T follicular helper cell (primary cell): ENCODE measurements around the gene EXPH5.
A peak's percentile ranks its signal among the peaks of the same experiment; 100 is the strongest.

ENCODE experiments used
- DNase-seq: peaks from one replicate; pipeline ENCODE4 v3.0.0-alpha.2; 2020; ENCODE audit warnings: low read depth

The EXPH5 gene

DNA sequence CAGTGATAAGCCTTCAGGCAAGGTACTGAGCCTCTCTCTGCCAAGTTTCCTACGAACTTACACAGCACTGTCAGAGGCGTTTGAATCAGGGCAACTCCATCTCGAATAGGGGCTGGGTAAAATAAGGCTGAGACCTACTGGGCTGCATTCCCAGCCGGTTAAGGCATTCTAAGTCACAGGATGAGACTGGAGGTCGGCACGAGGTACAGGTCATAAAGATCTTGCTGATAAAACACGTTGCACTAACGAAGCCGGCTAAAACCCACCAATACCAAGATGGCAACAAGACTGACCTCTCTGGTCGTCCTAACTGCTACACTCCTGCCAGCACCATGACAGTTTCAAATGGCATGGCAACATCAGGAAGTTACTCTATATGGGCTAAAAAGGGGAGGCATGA lies 75.0 kb downstream of the EXPH5 start:
- DNase-seq: no peak

DNA sequence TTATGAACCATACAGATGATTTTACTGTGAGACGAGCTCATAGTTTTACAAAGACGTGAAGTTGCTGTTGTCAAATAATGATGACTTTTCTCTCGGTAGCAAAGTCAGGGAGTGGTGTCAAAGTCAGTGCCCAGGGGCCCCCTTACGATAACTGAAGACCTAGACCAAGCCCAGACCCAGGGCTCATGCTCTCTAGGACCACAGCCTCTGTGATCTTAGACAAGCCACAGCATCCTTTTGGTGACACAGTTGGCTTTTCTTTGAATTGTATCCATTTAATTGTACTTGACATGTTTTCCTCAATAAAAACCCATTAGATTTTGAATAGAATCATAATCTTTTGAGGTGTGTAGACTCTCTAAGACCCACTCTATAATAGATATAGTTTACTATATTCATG lies 77.4 kb downstream of the EXPH5 start:
- DNase-seq: no peak

- no peak for DNase-seq
These were observed 80.9 kb downstream of the EXPH5 start for GRCh38 chr11:108512708-108513107.

DNA sequence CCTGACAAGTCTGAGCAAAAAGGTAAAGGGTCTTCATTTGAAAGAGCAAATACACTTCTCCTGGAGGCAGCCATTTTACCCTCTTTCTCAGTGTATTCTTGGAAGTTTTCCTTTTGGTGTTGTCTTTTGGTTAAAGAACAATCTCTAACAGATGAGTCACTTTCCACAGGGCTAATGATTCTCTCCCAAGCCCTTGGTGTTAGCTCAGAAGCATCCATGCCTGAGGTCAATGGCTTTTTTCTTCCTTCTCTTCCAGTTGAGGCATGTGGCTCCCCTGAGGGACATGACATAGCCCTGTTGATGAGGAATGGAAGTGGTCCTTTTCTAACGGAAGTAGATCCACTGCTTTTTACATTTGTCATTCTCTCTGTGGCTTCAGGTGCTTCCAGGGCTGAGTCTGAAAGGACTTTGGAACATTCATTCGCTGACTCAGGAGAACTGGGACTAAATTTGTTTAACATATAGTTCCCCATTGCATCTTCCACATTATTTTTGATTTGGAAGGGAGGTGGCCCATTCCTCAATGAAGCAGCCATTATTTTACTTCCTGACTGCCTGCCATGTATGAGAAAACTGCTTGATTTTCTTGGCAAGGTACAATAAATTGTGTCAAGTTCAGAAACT lies 81.6 kb downstream of the EXPH5 start:
- no peak for DNase-seq

DNA sequence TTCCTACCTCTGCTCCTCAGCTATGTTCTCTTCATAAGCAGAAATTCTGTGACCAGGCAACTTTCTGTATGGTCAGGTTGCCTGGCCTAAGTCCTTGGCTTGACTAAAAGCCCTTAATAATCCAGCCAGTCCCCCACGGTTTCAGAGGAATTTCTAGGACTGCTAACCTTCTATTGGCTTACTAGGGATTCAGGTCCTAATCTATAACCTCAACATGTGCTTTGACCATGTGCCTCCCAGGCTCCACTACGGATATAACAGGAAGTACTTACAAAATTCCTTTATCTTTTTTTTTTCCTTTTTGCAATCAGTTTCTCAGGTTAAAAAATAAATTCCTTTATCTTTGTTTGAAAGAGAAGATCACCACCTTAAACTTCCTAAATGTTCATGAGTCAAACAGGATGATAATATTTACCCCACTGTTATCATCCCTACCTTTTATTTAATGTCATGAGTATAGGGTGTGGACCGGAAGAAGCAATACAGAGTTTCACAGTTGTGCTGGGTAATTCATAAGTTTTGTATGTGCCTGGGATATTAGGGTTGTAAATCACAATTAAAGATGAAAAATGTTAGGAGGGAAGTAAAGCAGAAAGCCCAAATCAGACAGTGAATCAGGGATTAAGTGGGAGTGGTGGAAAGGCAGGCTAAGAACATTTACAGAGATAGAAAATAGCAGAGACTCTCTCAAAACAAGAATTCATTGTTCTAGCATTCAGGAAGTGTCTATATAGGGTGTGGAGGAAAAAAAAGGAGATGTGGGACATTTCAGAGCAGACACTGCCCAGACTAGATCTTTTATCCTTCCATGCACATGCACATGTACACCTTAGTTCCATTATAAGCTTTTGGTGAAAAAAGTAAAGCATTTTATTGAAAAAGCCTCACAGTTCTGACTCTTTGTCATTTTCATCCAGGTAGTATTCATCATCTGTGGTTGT lies 84.6 kb downstream of the EXPH5 start:
- no peak for DNase-seq

DNA sequence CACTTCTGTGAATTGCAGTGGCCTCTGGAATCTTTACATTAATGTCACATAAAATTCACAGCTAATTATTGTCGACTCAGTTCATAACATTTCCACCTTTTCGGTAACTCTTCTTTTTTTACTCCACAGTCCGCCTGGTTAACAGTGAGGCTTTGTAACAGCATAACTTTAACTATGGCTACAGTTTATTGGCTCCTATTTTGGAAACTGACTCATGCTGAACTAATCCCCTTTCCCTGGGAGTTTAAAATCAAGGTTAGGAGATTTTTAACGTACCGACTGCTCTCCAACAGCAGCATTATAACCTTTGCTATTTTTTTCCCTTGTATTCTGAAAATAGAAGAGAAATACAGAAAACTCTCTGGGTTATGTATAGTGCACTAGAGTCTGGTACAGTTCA lies 92.2 kb downstream of the EXPH5 start:
- no peak for DNase-seq

GRCh38 chr11:108500721-108501120 lies 92.8 kb downstream of the EXPH5 start:
- no peak for DNase-seq

- DNase-seq: no peak
These were observed 93.4 kb downstream of the EXPH5 start for GRCh38 chr11:108500169-108500568.

DNA sequence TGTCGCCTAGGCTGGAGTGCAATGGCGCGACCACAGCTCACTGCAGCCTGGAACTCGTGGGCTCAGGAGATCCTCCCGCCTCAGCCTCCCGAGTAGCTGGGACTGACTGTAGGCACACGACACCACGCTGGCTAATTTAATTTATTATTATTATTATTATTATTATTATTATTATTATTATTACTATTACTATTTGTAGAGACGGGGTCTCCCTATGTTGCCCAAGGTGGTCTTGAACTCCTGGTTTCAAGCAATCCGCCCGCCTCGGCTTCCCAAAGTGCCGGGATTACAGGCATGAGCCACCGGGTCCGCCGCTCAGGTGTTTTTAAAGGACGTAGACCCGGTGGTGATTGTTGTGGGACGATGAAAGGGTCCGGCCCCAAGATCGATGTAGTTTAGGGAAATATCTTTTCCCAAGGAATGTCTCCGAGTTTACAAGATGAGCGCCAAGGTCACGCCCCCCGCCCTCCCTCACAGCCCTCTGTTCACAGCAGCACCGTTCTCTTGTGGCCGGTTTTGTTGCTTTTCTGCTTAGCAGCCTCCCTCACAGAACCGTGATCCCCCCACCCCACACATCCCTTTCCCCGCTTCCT lies 94.7 kb downstream of the EXPH5 start:
- no peak for DNase-seq

DNA sequence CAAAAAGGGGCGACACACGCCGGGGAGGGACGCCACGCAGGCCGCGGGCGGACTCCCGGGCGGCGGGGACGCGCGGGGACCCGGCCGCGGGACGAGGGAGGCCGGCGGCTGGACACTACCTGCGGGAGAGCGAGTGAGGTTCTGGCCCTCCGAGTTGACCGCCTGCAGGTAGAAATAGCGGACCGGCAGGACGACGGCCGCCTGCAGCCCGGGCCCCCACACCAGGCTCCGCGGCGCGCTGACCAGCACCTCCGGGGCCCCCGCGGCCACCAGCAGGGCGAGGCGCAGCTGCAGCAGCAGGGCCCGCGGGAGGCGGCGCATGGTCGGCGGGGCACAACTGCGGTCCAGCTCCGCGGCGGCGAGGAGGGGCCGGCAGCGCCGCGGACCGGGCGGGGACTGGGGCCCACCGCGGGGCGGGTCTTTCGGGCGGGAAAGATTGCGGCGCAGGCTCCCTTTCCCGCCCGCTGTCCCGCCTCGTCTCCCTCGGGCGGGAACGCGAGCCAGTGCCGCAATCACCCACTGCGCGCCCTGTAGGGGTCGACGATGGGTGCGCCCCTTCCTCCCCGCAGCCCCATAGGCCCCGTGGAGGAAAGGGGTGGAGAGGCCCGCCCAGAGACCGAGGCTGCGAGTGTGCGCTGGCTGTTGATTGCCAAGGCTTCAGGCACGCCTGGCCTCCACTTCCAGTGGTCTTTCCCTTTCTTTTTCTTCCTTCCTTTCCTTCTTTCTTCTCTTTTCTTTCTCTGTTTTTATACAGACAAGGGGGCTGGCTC lies 95.3 kb downstream of the EXPH5 start, which contains the start of gene POGLUT3:
Gene POGLUT3 (minus strand): TSS at position 339 of the 770 bp plus-strand sequence. CDS start 18 bp downstream, at position 321.
- DNase-seq: peak; percentile 20

DNA sequence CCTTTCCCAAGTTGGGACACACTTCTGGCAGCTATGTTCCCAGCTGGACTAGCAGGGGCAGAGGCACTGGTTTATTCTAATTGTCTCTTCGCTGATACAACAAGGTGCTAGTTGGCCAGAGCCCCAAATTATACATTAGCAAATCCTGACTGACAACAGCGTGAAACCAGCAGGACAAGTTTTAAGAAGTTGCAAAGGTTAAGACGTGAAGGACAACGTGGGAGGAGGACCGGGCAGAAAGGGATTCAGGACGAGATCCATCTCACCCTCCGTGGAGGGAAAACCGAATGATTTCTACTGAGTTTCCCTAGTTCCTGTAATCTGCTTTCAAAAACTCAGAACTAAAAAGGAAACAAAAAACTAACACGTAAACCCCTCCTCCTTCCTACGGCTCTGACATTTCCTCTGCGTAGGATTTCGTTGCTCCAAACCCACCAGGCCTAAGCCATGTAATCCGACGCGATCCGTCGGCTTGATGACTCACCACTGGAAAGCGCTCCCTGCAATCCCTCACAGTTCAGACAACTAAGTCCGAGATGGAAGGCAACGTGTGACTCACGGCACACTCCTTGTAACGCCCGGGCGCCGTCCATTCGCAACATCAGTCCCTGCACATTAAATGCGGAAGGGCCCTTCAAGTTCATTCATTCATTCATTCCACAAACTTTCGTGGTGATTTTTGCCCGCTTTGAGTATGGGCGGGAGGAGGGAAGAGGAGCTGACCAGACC lies 96.1 kb downstream of the EXPH5 start:
- peak; percentile 73 for DNase-seq

DNA sequence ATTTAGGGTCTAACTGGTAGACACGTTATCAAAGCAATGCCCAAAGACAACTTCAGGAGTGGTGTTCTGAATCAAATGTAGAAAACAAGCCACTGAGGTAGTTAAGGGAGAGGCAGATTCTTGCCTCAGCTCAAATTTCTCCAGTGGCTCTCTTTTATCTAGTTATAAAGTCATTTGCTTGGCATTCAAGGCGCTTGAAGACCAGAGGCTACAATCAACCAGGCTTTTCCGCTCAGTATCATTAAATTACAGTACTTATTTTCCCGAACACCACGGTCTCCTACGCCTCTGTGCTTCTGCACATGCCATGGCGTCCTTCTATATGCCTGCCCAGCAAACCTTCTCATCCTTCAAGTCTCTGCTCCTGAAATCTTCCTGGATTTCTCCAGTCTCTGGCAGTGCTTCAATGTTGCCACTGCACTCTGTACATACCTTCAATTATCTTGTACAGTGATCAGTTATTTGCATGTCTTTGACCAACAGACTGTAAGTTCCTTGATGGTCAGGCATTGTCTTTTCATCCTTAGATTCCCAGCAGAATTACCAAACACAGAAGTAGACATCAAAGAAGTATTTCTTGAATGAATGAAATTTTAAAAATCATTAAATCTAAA lies 96.8 kb downstream of the EXPH5 start:
- no peak for DNase-seq

DNA sequence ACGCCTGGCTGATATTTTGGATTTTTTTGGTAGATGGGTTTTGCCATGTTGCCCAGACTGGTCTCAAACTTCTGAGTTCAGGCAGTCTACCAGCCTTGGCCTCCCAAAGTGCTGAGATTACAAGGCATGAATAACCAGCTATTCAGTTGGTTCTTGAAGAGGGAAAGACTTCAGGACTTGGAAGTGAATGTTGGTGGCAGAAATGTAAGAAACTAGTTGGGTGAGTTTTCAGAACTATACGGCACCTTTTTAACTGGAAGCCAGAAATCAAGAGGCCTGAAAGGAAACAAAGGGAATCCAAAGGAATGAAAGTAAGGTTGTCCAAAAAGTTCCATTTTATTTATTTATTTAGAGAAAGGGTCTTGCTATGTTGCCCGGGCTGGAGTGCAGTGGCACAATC lies 98.2 kb downstream of the EXPH5 start:
- DNase-seq: no peak

- no peak for DNase-seq
These were observed 99.4 kb downstream of the EXPH5 start for GRCh38 chr11:108494182-108494581.

- DNase-seq: no peak
These were observed 101.6 kb downstream of the EXPH5 start for GRCh38 chr11:108491936-108492335.

- DNase-seq: no peak
These were observed 106.7 kb downstream of the EXPH5 start for GRCh38 chr11:108486828-108487227.

GRCh38 chr11:108486331-108486730 lies 107.2 kb downstream of the EXPH5 start:
- DNase-seq: no peak

GRCh38 chr11:108483163-108483562 lies 110.4 kb downstream of the EXPH5 start:
- DNase-seq: no peak

DNA sequence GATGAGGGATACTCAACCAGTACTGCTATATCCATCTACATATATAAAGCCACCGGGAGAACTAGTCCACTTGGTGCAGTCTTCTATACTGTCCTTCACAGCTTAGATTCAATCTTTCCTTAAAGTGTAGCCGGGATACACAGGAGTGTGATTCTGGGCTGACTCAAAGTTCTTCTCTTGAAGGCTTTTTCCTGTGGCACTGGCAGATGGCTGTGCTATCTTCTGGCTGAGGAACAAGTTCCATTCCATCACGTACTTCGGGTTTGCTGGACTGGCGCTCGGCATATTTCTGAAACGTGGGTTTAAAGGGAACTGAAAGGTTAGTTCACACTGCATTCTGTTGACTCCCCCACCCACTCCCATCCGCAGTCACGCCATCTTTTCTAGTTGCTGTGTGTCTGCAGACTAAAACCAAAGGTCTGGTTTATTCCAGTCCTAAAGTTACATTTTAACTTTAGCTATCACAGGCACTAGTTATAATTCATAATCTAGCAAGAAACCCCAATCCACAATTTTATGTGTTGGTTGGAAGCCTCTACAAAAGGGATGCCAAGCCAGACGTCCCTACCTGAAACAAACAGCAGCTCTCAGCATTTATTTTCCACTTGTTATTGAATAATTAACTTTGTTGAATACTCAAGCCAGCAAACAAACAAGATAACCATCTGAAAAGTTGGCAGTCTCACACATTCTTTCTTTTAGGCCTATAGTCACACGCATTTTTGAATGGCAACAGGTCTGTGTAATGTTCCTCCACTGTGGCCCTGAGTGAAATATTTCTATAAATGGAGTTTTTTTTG lies 118.7 kb downstream of the EXPH5 start:
- no peak for DNase-seq

DNA sequence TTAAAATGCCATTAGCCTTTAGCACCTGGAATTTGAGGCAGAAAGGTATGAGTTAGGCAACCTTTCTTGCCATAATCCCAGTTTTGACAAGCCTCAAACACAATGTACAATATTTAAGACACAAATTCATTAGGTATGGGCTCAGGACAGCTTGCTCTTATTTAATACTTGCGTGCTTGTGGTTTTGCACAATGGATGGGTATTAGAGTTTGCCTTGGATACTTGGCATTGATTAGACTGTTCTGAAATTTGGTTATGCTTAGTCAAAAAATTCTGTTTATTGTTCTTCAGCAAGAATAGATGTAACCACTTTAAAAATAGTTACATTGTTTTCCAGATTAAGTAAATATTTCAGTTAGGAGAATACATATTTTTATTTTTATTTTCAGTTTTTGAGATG lies 120.9 kb downstream of the EXPH5 start:
- DNase-seq: no peak
